OCI-LY7 (cell line): ENCODE measurements around the gene CCDC33. TPM values are rescaled to one million over a fixed set of nuclear protein-coding genes. Genes with fewer than 3 reads are reported as not detected.

Experiments used
- BruUV-seq: library from RNA; stranded (reverse); fragments of 400-500 nt; replicated peaks from 2 replicates; lab custom pipeline; 2021; lab: Mats Ljungman, UMichigan
- CTCF ChIA-PET: fragments of 300-600 bp; sonication (Branson Sonifier 250); formaldehyde crosslinking; loops from one replicate; lab custom pipeline; 2022; ENCODE audit warnings: antibody characterized with exemption; ENCODE audit not compliant: unreplicated experiment; lab: Charles Lee
- POLR2A ChIA-PET: fragments of 300-600 bp; sonication (Branson Sonifier 250); formaldehyde crosslinking; loops from one replicate; lab custom pipeline; 2022; ENCODE audit warnings: antibody characterized with exemption; lab: Charles Lee
- DNase-seq: peaks from one replicate; pipeline ENCODE4 v3.0.0-alpha.2; 2015; ENCODE audit warnings: low spot score
- H2AFZ ChIP-seq: fragments of 200-600 bp; sonication (generic), shearing (Covaris generic); 2 replicates; pipeline ENCODE4 v1.6.1; 2014; ENCODE audit warnings: mild to moderate bottlenecking, antibody characterized with exemption, low read length, moderate library complexity
- H3K27ac ChIP-seq: fragments of 200-600 bp; sonication (generic); 2 replicates; pipeline ENCODE4 v1.5.1; 2014; ENCODE audit warnings: mixed run types, low read depth, mild to moderate bottlenecking, moderate library complexity, low read length, inconsistent platforms; ENCODE audit not compliant: poor library complexity, severe bottlenecking
- H3K36me3 ChIP-seq: fragments of 200-600 bp; sonication (generic); 2 replicates; pipeline ENCODE4 v1.6.1; 2014; ENCODE audit warnings: mild to moderate bottlenecking, antibody characterized with exemption, low read length, moderate library complexity, mixed read lengths; ENCODE audit not compliant: insufficient read depth
- H3K4me1 ChIP-seq: fragments of 200-600 bp; sonication (generic); 2 replicates; pipeline ENCODE4 v1.5.1; 2014; ENCODE audit warnings: mild to moderate bottlenecking, low read length; ENCODE audit not compliant: insufficient read depth, poor library complexity, severe bottlenecking
- H3K4me2 ChIP-seq: fragments of 200-600 bp; sonication (generic); 2 replicates; pipeline ENCODE4 v1.6.1; 2014; ENCODE audit warnings: mild to moderate bottlenecking, low read length
- H3K4me3 ChIP-seq: fragments of 200-600 bp; sonication (generic); 2 replicates; pipeline ENCODE4 v1.5.1; 2014; ENCODE audit warnings: mild to moderate bottlenecking, low read depth, low read length; ENCODE audit not compliant: poor library complexity, severe bottlenecking
- H3K79me2 ChIP-seq: fragments of 200-600 bp; sonication (generic); 2 replicates; pipeline ENCODE4 v1.6.1; 2016; ENCODE audit warnings: low read depth, mild to moderate bottlenecking, low read length, moderate library complexity, mixed read lengths; ENCODE audit not compliant: insufficient read depth
- H3K9me2 ChIP-seq: fragments of 200-600 bp; sonication (generic); 2 replicates; pipeline ENCODE4 v1.6.1; 2016; ENCODE audit warnings: mild to moderate bottlenecking, low read length, mixed read lengths; ENCODE audit not compliant: insufficient read depth
- H3K9me3 ChIP-seq: fragments of 200-600 bp; sonication (generic); 2 replicates; pipeline ENCODE4 v1.6.1; 2014; ENCODE audit warnings: mild to moderate bottlenecking, mixed run types, low read length, mixed read lengths
- H4K20me1 ChIP-seq: fragments of 200-600 bp; sonication (generic); 2 replicates; pipeline ENCODE4 v1.6.1; 2014; ENCODE audit warnings: mild to moderate bottlenecking, antibody characterized with exemption, low read length, moderate library complexity, mixed read lengths; ENCODE audit not compliant: insufficient read depth
- EZH2phosphoT487 ChIP-seq: fragments of 200-600 bp; sonication (generic); IDR thresholded peaks from 2 replicates; pipeline ENCODE4 v1.6.1; 2018; ENCODE audit warnings: low read depth, borderline replicate concordance, mild to moderate bottlenecking, mixed run types, antibody characterized with exemption, low read length, moderate library complexity, mixed read lengths
- intact Hi-C: fragments of 100-400 bp; cut with micrococcal nuclease; formaldehyde crosslinking; loops from one replicate; pipeline ENCODE4 v1.10.0; 2022; ENCODE audit not compliant: unreplicated experiment
- total RNA-seq, 2 experiments: library from RNA; depleted of rRNA in 1 of 2; stranded (reverse); fragments of >200 nt in 1 of 2; shearing (Covaris generic) in 1 of 2; gene quantifications; 2 replicates each; pipeline ENCODE4 v1.2.3, GENCODE V29; 2014 to 2022
- TF ChIP-seq, protein P1 (sequence below): fragments of 200-600 bp; sonication (generic); conservative IDR thresholded peaks from 2 replicates; pipeline ENCODE4 v1.5.1; 2014; ENCODE audit warnings: mild to moderate bottlenecking, antibody characterized with exemption, low read length, moderate library complexity, mixed read lengths

The CCDC33 gene
- total RNA-seq, 2 experiments from 2014 or later = not detected

DNA sequence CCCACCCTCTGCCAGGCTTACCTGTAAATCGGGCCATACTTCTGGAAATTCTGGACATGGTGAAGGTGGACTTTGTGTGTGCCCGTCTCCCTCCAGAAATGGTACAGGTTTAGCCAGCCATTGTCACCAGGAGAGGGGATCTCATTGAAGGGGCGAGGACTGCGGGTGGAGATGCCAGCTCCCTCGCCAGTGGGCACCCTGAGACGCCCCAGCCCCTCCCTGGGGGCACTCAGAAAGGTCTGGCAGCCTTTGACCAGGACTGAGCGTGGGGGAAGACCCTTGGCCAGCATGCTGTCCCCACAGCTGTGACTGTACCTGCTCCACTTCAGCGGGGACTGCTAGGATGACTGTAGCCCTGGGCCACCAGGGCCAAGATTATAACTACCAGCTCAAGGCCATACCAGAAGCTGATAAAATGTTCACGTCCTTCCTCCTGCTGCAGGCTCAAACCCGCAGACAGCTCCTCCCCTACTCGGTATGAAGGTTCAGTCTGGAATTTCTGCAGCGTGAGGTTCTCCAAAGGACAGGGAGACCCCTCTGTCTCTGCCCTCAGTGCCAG, 131.2 kb downstream of the CCDC33 start, which contains the start of gene CYP11A1:
Gene CYP11A1, minus strand, starts transcription at position 351 of the 559 bp plus-strand sequence. Its CDS starts 61 bp downstream, at position 290.
- ChIA-PET POLR2A (no interaction called here), CTCF (no interaction called here)
- no peaks in the 10 kb centered on the region for H3K4me1 ChIP-seq
- H3K4me2 ChIP-seq = no peak within 1 kb of the TSS
- TF ChIP-seq, protein P1, sequence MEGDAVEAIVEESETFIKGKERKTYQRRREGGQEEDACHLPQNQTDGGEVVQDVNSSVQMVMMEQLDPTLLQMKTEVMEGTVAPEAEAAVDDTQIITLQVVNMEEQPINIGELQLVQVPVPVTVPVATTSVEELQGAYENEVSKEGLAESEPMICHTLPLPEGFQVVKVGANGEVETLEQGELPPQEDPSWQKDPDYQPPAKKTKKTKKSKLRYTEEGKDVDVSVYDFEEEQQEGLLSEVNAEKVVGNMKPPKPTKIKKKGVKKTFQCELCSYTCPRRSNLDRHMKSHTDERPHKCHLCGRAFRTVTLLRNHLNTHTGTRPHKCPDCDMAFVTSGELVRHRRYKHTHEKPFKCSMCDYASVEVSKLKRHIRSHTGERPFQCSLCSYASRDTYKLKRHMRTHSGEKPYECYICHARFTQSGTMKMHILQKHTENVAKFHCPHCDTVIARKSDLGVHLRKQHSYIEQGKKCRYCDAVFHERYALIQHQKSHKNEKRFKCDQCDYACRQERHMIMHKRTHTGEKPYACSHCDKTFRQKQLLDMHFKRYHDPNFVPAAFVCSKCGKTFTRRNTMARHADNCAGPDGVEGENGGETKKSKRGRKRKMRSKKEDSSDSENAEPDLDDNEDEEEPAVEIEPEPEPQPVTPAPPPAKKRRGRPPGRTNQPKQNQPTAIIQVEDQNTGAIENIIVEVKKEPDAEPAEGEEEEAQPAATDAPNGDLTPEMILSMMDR = no peak
- TF ChIP-seq EZH2phosphoT487 = no peak
- H3K9me3 ChIP-seq = no peaks in the 10 kb centered on the region
- no peak within 1 kb of the TSS for H3K27ac ChIP-seq
- intact Hi-C loops = no loop called here
- H2AFZ ChIP-seq = no peak within 1 kb of the TSS
- no peak within 1 kb of the TSS for H3K4me3 ChIP-seq
- H3K36me3 ChIP-seq = no peaks in the 10 kb centered on the region
- no TSS peak for BruUV-seq
- no peaks in the 10 kb centered on the region for H3K9me2 ChIP-seq
- no peaks in the 10 kb centered on the region for H4K20me1 ChIP-seq
- H3K79me2 ChIP-seq = no peaks in the 10 kb centered on the region
- no peak for DNase-seq

DNA sequence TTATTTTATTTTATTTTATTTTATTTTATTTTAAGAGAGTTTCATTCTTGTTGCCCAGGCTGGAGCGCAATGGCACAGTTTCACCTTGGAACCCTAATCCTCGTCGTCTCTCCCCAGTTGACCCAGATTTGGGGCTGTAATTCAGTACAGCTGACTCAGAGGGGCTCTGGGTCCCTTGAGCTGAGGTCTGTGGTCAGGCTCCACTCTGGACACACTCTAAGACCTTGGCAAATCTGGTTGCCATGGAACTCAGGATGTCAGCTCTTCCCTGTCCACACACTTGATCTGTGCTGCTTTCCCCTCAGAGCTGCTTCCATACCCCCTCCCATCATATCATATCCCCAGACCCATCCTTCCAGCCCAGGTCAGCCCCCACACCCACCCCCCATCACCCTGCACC, 132.0 kb downstream of the CCDC33 start:
- intact Hi-C loops = no loop called here
- ChIA-PET POLR2A (no interaction called here), CTCF (interaction anchor here (0.6 kb wide), 1 partner anchor 28 kb away, joined by 3 read pairs; no protein-coding TSS in a partner anchor)
- H3K79me2 ChIP-seq = no peaks in the 10 kb centered on the region
- no peaks in the 10 kb centered on the region for H4K20me1 ChIP-seq
- TF ChIP-seq, protein P1 = no peak
- no peak for TF ChIP-seq EZH2phosphoT487
- H3K27ac ChIP-seq = no peak overlapping the region
- no peak overlapping the region for H3K4me2 ChIP-seq
- H2AFZ ChIP-seq = no peak overlapping the region
- BruUV-seq = no TSS peak
- H3K9me2 ChIP-seq = no peaks in the 10 kb centered on the region
- no peaks in the 10 kb centered on the region for H3K4me1 ChIP-seq
- H3K9me3 ChIP-seq = no peaks in the 10 kb centered on the region
- H3K36me3 ChIP-seq = no peaks in the 10 kb centered on the region
- DNase-seq = no peak
- H3K4me3 ChIP-seq = no peak overlapping the region

DNA sequence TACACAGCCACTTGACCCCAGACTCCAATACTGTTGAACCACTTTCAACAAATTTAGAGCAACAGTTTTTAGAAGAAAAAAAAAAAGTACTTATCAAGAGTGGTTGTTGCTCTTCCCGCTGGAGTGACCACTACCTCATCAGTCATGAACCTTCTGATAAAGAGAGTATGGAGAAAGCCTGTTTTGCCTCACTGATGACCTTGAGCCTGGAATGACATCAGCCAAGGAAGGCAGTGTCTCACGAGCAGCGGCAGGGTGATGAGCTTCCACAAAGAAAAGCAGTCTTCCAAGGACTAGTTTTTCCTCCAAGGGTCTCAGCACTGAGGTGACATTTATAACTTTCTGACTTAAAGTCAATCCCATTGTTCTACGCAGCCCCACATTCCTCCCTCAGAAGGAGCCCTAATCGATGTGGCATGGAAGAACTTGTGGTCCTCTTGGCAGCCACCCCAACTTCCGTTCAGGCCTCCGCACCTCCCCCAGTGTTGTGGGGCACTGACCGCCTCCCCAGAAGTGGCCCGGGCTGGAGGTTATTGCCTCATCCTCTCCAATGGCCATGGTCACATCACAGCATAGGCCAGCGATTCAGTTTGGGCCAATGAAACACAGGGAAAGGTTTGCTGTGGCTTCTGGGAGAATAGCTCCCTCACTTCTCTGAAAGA, 133.1 kb downstream of the CCDC33 start:
- no peak overlapping the region for H2AFZ ChIP-seq
- POLR2A ChIA-PET = no interaction called here

More for the DNA sequence above, 133.1 kb downstream of the CCDC33 start:
- Histone ChIP-seq H3K4me2 (no peak overlapping the region), H3K9me2 (no peaks in the 10 kb centered on the region), H3K36me3 (no peaks in the 10 kb centered on the region), H3K9me3 (no peaks in the 10 kb centered on the region), H3K27ac (no peak overlapping the region), H4K20me1 (no peaks in the 10 kb centered on the region), H3K4me1 (peaks cover 4% of the 10 kb centered on the region), H3K4me3 (no peak overlapping the region), H3K79me2 (no peaks in the 10 kb centered on the region)
- no peak for DNase-seq
- intact Hi-C loops = no loop called here
- TF ChIP-seq, protein P1 = no peak
- no peak for TF ChIP-seq EZH2phosphoT487
- CTCF ChIA-PET = no interaction called here
- BruUV-seq = no TSS peak
